ENCODE results near the gene OR51L1.
"Not testable (repeated sequence)": the region's sequence is repeated elsewhere in the genome, so short reads cannot be mapped to it uniquely, and the experiment has no call there.

The OR51L1 gene, protein sequence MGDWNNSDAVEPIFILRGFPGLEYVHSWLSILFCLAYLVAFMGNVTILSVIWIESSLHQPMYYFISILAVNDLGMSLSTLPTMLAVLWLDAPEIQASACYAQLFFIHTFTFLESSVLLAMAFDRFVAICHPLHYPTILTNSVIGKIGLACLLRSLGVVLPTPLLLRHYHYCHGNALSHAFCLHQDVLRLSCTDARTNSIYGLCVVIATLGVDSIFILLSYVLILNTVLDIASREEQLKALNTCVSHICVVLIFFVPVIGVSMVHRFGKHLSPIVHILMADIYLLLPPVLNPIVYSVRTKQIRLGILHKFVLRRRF

GRCh38 chr11:4994551-4994950, at the start of gene OR51L1:
TSS of gene OR51L1 (plus strand) at chr11:4994851. CDS start at chr11:4998983, 4,132 bp downstream.
- DNase-seq (ENCODE audit: low read depth in 2 of 2) = no peak

DNA sequence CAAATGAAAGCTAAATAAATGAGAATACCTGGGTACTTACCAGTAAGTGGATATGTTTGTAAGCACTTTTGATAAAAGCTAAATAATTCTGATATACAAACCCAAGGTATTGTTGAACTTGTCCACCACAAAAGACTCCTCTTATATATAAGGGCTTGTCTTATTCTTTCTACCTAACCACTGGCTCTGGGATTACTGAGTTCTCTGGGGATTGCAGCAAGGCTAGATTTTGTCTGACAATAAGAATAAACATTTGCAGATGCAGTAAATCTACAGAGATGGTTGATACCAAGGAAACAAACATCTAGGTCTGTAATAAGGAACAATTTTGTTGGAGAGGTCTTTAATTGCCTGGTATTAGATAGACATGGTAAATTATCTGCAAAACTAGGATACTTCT, 47.1 kb upstream of the OR51L1 start, which contains the start of gene OR51A4:
OR51A4 (minus strand) TSS at position 101 of the 400 bp plus-strand sequence. CDS start 505 bp downstream, outside the sequence.
- no peak for DNase-seq (ENCODE audit: low read depth in 2 of 2)

GRCh38 chr11:4955613-4956012, 39.0 kb upstream of the OR51L1 start, which contains the start of gene OR51A2:
TSS of gene OR51A2 (minus strand) at chr11:4955713. CDS start at chr11:4955713, 0 bp downstream.
- DNase-seq (ENCODE audit: low read depth in 2 of 2) = not testable (repeated sequence)

DNA sequence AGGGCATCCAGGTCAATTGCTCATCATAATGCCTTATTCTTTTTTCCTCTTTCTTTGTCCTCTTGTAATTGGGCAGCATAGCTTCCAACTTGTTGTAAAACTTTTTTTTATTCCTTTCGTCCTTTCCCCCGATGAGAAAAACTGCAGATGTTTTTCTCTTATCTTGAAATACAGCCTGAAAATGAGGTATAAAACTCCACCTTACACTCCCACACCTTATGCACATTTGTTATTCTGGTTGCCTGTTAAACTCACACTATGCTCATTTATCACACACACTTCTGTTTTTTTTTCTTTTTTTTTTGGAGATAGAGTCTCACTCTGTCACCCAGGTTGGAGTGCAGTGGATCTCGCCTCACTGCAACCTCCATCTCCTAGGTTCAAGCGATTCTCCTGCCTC, 37.3 kb upstream of the OR51L1 start:
- DNase-seq (ENCODE audit: low read depth in 2 of 2) = no peak

DNA sequence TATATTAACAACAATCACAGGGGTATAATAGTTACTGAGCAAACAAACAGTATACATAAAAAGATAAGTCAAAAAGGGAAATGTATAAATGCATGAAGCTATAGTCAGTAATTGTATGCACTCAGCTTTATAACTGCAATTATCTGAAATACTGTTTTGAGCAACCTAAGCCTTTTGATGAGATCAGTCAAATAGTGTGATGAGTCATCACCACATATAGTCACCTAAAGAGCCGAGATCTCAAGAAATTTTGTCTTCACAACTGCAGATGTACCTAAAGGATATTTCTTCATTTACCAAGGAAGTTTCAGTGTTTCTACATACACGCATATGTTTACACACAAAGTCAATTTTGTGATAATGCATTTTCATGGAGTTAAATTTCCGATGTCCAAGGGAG, 33.8 kb upstream of the OR51L1 start:
- no peak for DNase-seq (ENCODE audit: low read depth in 2 of 2)

DNA sequence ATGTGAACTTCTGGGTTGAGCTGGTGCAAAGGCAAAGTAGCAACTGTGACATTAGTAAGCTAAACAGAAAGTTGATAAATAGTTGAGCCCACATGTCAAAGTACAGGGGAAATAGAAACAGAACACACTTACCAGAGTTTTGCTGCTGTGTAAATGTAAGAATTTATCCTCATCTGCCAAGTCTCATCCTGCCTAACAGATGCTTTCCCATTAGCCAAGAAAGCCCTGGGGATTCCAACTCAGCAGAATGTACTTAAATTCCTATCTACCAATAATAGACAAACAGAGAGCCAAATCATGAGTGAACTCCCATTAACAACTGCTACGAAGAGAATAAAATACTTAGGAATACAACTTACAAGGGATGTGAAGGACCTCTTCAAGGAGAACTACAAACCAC, 31.8 kb upstream of the OR51L1 start:
- DNase-seq (ENCODE audit: low read depth in 2 of 2) = no peak

GRCh38 chr11:4975436-4975835, 19.2 kb upstream of the OR51L1 start:
- no peak for DNase-seq (ENCODE audit: low read depth in 2 of 2)

DNA sequence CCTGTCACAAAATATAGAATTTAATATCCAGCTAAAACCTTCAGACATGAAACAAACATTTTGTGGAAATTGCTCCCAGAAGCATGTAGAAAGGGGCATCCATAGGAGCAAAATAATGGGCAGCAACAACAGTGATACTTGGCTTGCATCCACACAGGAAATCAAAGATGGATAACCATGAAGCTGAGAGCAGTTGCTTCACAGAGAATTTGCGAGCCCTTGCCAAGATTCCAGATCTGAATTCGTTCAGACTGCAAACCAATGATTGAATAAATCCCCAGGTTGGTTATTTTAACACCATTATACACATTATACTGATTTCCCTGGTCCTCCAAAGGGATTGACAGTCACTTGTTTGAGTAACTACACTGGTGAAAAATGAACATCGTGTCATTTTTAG, 15.6 kb upstream of the OR51L1 start:
- DNase-seq (ENCODE audit: low read depth in 2 of 2) = no peak

GRCh38 chr11:4982678-4983077, 12.0 kb upstream of the OR51L1 start:
- no peak for DNase-seq (ENCODE audit: low read depth in 2 of 2)

GRCh38 chr11:4983841-4984240, 10.8 kb upstream of the OR51L1 start:
- DNase-seq (ENCODE audit: low read depth in 2 of 2) = no peak

DNA sequence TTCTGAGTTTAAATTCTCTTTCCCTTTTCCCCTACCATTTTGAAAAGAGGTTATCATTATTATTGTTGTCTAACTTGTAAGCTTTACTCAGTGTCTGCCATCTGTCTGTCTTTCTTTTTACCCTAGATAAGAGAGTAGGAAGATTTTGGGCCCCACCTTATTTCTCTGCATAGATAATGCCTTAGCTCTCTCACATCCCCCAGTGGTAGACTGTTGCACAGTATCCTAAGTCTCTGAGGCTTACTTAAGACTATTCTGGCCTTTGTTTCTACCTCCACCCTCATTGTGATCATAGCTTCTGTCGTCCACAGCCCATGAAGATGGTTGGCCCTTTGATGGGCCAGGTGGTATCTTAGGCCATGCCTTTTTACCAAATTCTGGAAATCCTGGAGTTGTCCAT, 3.6 kb upstream of the OR51L1 start:
- DNase-seq (ENCODE audit: low read depth in 2 of 2) = no peak

GRCh38 chr11:5004424-5005274, 10.0 kb downstream of the OR51L1 start:
- peak; percentile 1 to 13 for DNase-seq (ENCODE audit: low read depth in 2 of 2)

DNA sequence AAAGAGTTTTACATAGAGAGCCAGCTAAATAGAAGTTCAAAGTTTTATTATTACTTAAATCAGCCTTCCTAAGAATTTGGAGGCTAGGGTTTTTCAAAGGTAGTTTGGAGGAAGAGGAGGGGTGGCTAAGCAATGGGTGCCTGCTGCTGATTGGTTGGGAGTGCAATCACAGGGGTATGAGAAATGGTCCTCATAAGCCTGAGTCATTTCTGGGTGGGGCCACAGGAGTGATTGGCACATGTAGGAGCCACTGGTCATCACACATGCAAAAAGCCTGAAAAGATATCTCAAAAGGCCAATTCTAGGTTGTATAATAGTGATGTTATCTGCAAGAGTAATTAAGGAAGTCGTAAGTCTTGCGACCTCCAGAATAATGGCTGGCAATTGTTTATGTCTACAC, 12.9 kb downstream of the OR51L1 start:
- no peak for DNase-seq (ENCODE audit: low read depth in 2 of 2)

GRCh38 chr11:5011254-5011653, 16.6 kb downstream of the OR51L1 start:
- DNase-seq (ENCODE audit: low read depth in 2 of 2) = no peak

- no peak for DNase-seq (ENCODE audit: low read depth in 2 of 2)
These were observed 18.4 kb downstream of the OR51L1 start for GRCh38 chr11:5013012-5013411.

DNA sequence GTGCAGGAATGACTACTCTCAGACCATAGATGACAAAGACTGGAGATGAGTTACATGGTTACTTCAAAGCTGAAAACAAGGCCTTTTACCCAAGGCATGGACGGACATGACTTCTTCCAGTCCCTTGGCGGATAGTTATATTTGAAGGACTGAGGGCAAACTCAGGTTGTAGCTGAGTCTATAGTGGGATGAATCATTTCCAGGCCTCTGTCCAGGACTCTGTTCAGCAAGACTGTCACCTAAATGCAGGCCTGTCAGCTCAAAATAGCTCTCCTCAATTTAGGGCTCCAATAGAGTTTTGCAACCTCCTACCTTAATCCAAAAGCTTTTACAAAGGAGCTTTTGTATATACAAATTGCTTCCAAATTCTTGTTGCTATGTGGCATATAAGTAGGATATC, 27.3 kb downstream of the OR51L1 start:
- DNase-seq (ENCODE audit: low read depth in 2 of 2) = no peak

DNA sequence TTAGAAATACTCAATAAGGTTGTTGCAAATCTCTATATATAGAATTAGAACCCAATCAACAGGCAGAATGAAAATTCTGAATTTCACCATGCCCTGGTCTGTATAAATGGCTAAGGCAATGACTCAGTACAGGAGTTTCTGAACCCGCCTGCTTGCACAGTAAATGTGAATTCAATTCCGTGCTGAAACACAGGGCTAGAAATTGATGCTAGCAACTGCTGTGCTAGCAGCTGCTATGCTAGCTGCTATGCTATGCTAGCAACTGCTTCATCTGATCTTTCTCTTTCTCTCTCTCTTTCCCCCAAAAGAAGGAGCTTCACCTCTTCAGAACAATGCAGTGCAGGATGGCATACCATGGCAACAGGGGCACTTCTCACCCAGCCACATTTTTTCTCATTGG, 42.0 kb downstream of the OR51L1 start:
- DNase-seq (ENCODE audit: low read depth in 2 of 2) = no peak

- no peak for DNase-seq (ENCODE audit: low read depth in 2 of 2)
These were observed 43.3 kb downstream of the OR51L1 start for GRCh38 chr11:5037926-5038325.

DNA sequence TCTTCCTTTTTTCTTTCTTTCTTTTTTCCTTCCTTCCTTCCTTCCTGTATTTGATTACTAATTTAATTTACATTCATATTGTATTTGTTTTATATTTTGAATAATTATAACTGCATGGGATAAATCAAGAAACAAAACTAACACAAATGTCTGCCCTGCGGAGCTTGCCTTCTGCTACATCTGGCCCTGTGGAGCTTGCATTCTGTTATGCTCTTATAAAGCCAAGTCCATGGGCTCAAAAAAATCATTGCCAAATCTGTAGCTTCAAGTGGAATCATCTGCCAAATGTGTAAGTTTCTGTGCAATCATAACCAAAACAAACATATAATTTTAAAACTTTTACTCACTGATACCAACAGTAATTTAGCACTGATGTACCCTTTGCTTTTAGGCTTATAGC, 43.7 kb downstream of the OR51L1 start:
- DNase-seq (ENCODE audit: low read depth in 2 of 2) = no peak

DNA sequence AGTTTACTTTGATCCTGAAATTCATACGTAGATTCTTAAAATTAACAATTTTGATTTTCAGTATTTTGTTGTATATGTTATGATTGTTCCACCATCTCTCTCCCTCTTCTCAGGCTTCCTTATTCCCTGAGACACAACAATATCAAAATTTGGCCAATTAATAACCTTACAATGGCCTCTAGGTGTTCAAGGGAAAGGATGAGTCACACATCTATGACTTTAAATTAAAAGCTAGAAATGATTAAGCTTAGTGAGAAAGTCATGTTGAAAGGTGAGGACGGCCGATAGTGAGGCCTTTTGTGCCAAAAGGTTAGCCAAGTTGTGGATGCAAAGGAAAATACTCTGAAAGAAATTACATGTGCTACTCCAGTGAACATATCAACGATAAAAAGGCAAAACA, 46.2 kb downstream of the OR51L1 start:
- no peak for DNase-seq (ENCODE audit: low read depth in 2 of 2)

- DNase-seq (ENCODE audit: low read depth in 2 of 2) = no peak
These were observed 47.4 kb downstream of the OR51L1 start for GRCh38 chr11:5042091-5042490.

- no peak for DNase-seq (ENCODE audit: low read depth in 2 of 2)
These were observed 48.7 kb downstream of the OR51L1 start for GRCh38 chr11:5043380-5043779.

- no peak for DNase-seq (ENCODE audit: low read depth in 2 of 2)
These were observed 51.6 kb downstream of the OR51L1 start, which contains the start of gene OR52J3 for GRCh38 chr11:5046226-5046625. TSS of gene OR52J3 (plus strand) at chr11:5046526. CDS start at chr11:5046526, 0 bp downstream.
